MM.1S (cell line): Measurements from ENCODE around the gene FHIT.

Source experiments
- EZH2phosphoT487 ChIP-seq: fragments of 300-600 bp; sonication (generic); IDR thresholded peaks from 2 replicates; pipeline ENCODE4 v1.6.1; 2018; ENCODE audit warnings: antibody characterized with exemption, low read length
- TF ChIP-seq, protein P1 (sequence below): fragments of 300-600 bp; sonication (generic); IDR thresholded peaks from 2 replicates; pipeline ENCODE4 v1.5.1; 2016; ENCODE audit warnings: antibody characterized with exemption, low read length, mixed read lengths

DNA sequence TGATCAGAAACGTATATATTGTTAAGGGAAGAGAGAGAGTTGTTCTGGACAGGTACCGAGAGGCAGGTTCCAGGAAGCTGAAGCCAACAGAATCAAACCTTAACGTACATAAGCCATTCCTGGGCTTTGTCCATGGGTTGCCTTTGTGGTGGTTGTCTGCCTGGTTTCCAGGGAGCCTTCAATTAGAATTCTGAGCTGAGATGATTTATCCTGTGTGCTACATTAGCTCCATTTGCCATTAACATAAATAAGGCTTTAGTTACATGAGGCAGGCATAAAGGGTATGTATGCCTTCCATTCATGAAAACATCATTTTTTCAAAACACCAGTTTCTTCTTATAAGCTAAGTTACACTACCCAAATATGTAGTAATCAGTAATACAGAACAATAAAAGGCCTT lies 1472.0 kb downstream of the FHIT start:
- TF ChIP-seq, protein P1, sequence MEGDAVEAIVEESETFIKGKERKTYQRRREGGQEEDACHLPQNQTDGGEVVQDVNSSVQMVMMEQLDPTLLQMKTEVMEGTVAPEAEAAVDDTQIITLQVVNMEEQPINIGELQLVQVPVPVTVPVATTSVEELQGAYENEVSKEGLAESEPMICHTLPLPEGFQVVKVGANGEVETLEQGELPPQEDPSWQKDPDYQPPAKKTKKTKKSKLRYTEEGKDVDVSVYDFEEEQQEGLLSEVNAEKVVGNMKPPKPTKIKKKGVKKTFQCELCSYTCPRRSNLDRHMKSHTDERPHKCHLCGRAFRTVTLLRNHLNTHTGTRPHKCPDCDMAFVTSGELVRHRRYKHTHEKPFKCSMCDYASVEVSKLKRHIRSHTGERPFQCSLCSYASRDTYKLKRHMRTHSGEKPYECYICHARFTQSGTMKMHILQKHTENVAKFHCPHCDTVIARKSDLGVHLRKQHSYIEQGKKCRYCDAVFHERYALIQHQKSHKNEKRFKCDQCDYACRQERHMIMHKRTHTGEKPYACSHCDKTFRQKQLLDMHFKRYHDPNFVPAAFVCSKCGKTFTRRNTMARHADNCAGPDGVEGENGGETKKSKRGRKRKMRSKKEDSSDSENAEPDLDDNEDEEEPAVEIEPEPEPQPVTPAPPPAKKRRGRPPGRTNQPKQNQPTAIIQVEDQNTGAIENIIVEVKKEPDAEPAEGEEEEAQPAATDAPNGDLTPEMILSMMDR, result no peak
- TF ChIP-seq EZH2phosphoT487, result no peak
